NCI-H2107 treated with DMSO at 0.1 percent for 48 hours (cell line): Measurements from ENCODE around the gene PCGF1.
"Not testable (repeated sequence)": the region's sequence is repeated elsewhere in the genome, so short reads cannot be mapped to it uniquely, and the experiment has no call there.

Experiments used
- DNase-seq: peaks from one replicate; lab custom pipeline; 2025; ENCODE audit not compliant: unreplicated experiment; lab: John Stamatoyannopoulos, UW

PCGF1 gene

GRCh38 chr2:74499940-74500577, 7.4 kb downstream of the PCGF1 start:
- DNase-seq, result no peak

- DNase-seq, result no peak
Observed at GRCh38 chr2:74499267-74499939, 8.1 kb downstream of the PCGF1 start, which contains the start of gene LBX2. Gene LBX2, minus strand, starts transcription at chr2:74499603. Its CDS starts 66 bp downstream, at chr2:74499537.

GRCh38 chr2:74498500-74499266, 8.8 kb downstream of the PCGF1 start:
- DNase-seq, result no peak

GRCh38 chr2:74497777-74498499, 9.6 kb downstream of the PCGF1 start:
- DNase-seq, result no peak

- no peak for DNase-seq
Observed at GRCh38 chr2:74496997-74497776, 10.3 kb downstream of the PCGF1 start.

- no peak for DNase-seq
Observed at GRCh38 chr2:74495440-74495839, 12.1 kb downstream of the PCGF1 start.

- DNase-seq, result no peak
Observed at GRCh38 chr2:74493546-74493945, 13.9 kb downstream of the PCGF1 start.

- no peak for DNase-seq
Observed at GRCh38 chr2:74491648-74492544, 15.6 kb downstream of the PCGF1 start.

GRCh38 chr2:74489906-74490305, 17.6 kb downstream of the PCGF1 start:
- no peak for DNase-seq

GRCh38 chr2:74488643-74489481, 18.6 kb downstream of the PCGF1 start:
- DNase-seq, result no peak

- DNase-seq, result no peak
Observed at GRCh38 chr2:74486141-74486540, 21.4 kb downstream of the PCGF1 start.

- not testable (repeated sequence) for DNase-seq
Observed at GRCh38 chr2:74483675-74484164, 23.8 kb downstream of the PCGF1 start.

- peak; percentile 97 for DNase-seq
Observed at GRCh38 chr2:74482801-74483674, 24.5 kb downstream of the PCGF1 start, which contains the start of the genes CCDC142 and TTC31. Gene CCDC142, minus strand, starts transcription at chr2:74482998. Its CDS starts 161 bp downstream, at chr2:74482837. Gene TTC31, plus strand, starts transcription at chr2:74483081. Its CDS starts 15 bp downstream, at chr2:74483096.

- DNase-seq, result no peak
Observed at GRCh38 chr2:74481961-74482800, 25.3 kb downstream of the PCGF1 start.

- DNase-seq, result no peak
Observed at GRCh38 chr2:74481431-74481830, 26.1 kb downstream of the PCGF1 start.

- no peak for DNase-seq
Observed at GRCh38 chr2:74474899-74475298, 32.6 kb downstream of the PCGF1 start.
